K562 (cell line): Measurements from ENCODE around the gene ACTRT2. TPM values are rescaled to one million over a fixed set of nuclear protein-coding genes. Genes with fewer than 3 reads are reported as not detected.

Source experiments
- ATAC-seq: fragments of 200-7000 bp; cut with Tn5 transposase; 3 replicates; pipeline ENCODE4 v1.9.1; 2020; ENCODE audit warnings: moderate library complexity
- BruUV-seq: library from RNA; stranded (reverse); fragments of 400-500 nt; replicated peaks from 2 replicates; lab custom pipeline; 2021; lab: Mats Ljungman, UMichigan
- CTCF ChIA-PET: fragments of 300-600 bp; formaldehyde crosslinking; extraction: SDS; loops from one replicate; lab custom pipeline; 2021; ENCODE audit warnings: low intra/inter-chr PET ratio; lab: Yijun Ruan, JAX
- POLR2A ChIA-PET: fragments of 300-600, 350-650 bp; sonication (Branson Sonifier 250); formaldehyde crosslinking; extraction: SDS; loops from one replicate; lab custom pipeline; 2021; ENCODE audit warnings: antibody characterized with exemption, inconsistent platforms; lab: Yijun Ruan, JAX
- DNase-seq, 4 experiments: peaks; one replicate each; pipeline versions ENCODE4 v3.0.0 to v3.0.0-alpha.2; 2011 to 2018; ENCODE audit warnings: low spot score in 3 of 4, mixed read lengths in 3 of 4; ENCODE audit errors: extremely low read depth in 1 of 4
- FAIRE-seq: peaks from 2 replicates; lab custom pipeline; 2011; peaks lifted over from hg19 to GRCh38; lab: Jason Lieb, UNC
- H2AFZ ChIP-seq: 2 replicates; pipeline ENCODE4 v1.6.0; 2011; ENCODE audit warnings: low read depth, low read length, control low read depth, inconsistent platforms
- H3K27ac ChIP-seq: fragments of 200-600 bp; 3 replicates; pipeline ENCODE4 v1.8.0; 2011; ENCODE audit warnings: low read depth, mild to moderate bottlenecking, control low read depth, inconsistent platforms, low read length, moderate library complexity, mixed read lengths; ENCODE audit errors: extremely low read depth
- H3K27me3 ChIP-seq, 2 experiments: fragments of 300-600 bp in 1 of 2; 2 replicates in 1 of 2; 3 replicates in 1 of 2; pipeline versions ENCODE4 v1.6.0 to v1.8.0; 2011; ENCODE audit warnings: inconsistent platforms in 2 of 2, low read length in 2 of 2, mild to moderate bottlenecking in 1 of 2, mixed read lengths in 1 of 2, moderate library complexity in 1 of 2; ENCODE audit not compliant: control insufficient read depth in 2 of 2, insufficient read depth in 2 of 2
- H3K36me3 ChIP-seq: fragments of 300-600 bp; 3 replicates; pipeline ENCODE4 v1.8.0; 2011; ENCODE audit warnings: mild to moderate bottlenecking, low read length, inconsistent platforms; ENCODE audit not compliant: control insufficient read depth, insufficient read depth
- H3K4me1 ChIP-seq, 2 experiments: fragments of 200-600 bp in 1 of 2; replicated peaks in 1 of 2; 2 replicates in 1 of 2; 3 replicates in 1 of 2; pipeline versions ENCODE4 v1.5.1 to v1.8.0; 2011; ENCODE audit warnings: inconsistent platforms in 2 of 2, low read length in 2 of 2, mild to moderate bottlenecking in 1 of 2, mixed read lengths in 1 of 2, moderate library complexity in 1 of 2; ENCODE audit not compliant: control insufficient read depth in 2 of 2, insufficient read depth in 2 of 2
- H3K4me2 ChIP-seq: 2 replicates; pipeline ENCODE4 v1.6.1; 2011; ENCODE audit warnings: low read length, control low read depth, inconsistent platforms, mixed read lengths; ENCODE audit not compliant: insufficient read depth
- H3K4me3 ChIP-seq: fragments of 200-600 bp; sonication (generic), shearing (Covaris generic); 2 replicates; pipeline ENCODE4 v1.5.1; 2016; ENCODE audit warnings: control low read depth, inconsistent platforms
- H3K79me2 ChIP-seq: fragments of 200-600 bp; 3 replicates; pipeline ENCODE4 v1.8.0; 2011; ENCODE audit warnings: low read length, inconsistent platforms; ENCODE audit not compliant: control insufficient read depth, insufficient read depth
- H3K9ac ChIP-seq, 2 experiments: 2 replicates each; pipeline versions ENCODE4 v1.6.0 to v1.6.1; 2011; ENCODE audit warnings: low read depth in 2 of 2, low read length in 2 of 2, control low read depth in 1 of 2, inconsistent platforms in 1 of 2, mild to moderate bottlenecking in 1 of 2, mixed read lengths in 1 of 2; ENCODE audit not compliant: insufficient read depth in 1 of 2
- H3K9me1 ChIP-seq: one replicate; pipeline ENCODE4 v1.6.0; 2011; ENCODE audit warnings: inconsistent platforms, mild to moderate bottlenecking, low read length, moderate library complexity; ENCODE audit not compliant: control insufficient read depth, insufficient read depth
- H3K9me3 ChIP-seq: replicated peaks from 2 replicates; pipeline ENCODE4 v1.5.1; 2011; ENCODE audit warnings: low read depth, low read length, inconsistent platforms; ENCODE audit not compliant: control insufficient read depth, insufficient read depth
- H4K20me1 ChIP-seq: replicated peaks from 2 replicates; pipeline ENCODE4 v1.6.1; 2011; ENCODE audit warnings: low read length, inconsistent platforms, mixed read lengths; ENCODE audit not compliant: control insufficient read depth, insufficient read depth
- BCOR ChIP-seq: fragments of 450-650 bp; IDR thresholded peaks from 2 replicates; pipeline ENCODE4 v1.6.1; 2016
- GTF2A2 ChIP-seq: IDR thresholded peaks from 2 replicates; pipeline ENCODE4 v1.6.1; 2016; ENCODE audit warnings: mild to moderate bottlenecking, missing genetic modification characterization, missing compliant biosample characterization
- PREB ChIP-seq: sonication (generic); formaldehyde crosslinking; IDR thresholded peaks from 2 replicates; pipeline ENCODE4 v1.8.1; 2023; ENCODE audit warnings: mild to moderate bottlenecking, missing genetic modification reagents
- SRSF1 ChIP-seq: fragments of 200-400 bp; formaldehyde crosslinking; IDR thresholded peaks from 2 replicates; pipeline ENCODE4 v1.6.1; 2017; ENCODE audit warnings: mild to moderate bottlenecking, low read depth, low read length, moderate library complexity
- TAF1 ChIP-seq: IDR thresholded peaks from 2 replicates; pipeline ENCODE4 v1.6.1; 2011; ENCODE audit warnings: mild to moderate bottlenecking, low read length, moderate library complexity; ENCODE audit not compliant: insufficient read depth, control insufficient read depth, severe bottlenecking; ENCODE audit errors: extremely low read depth
- TAF9B ChIP-seq: fragments of 450-650 bp; IDR thresholded peaks from 2 replicates; pipeline ENCODE4 v1.6.1; 2018; ENCODE audit warnings: mild to moderate bottlenecking; ENCODE audit not compliant: partially characterized antibody
- ZNF696 ChIP-seq: fragments of 250-450 bp; sonication (Bioruptor Pico); conservative IDR thresholded peaks from 2 replicates; pipeline ENCODE4 v1.4.0; 2020; ENCODE audit warnings: mild to moderate bottlenecking, moderate library complexity
- ZNF77 ChIP-seq: fragments of 250-450 bp; sonication (Bioruptor Pico); IDR thresholded peaks from 2 replicates; pipeline ENCODE4 v1.5.0; 2020
- WGBS: fragments of 100-300 bp; shearing (Covaris generic); methylation state at CpG from one replicate; pipeline ENCODE4 v1.1.6; 2016; ENCODE audit warnings: low coverage, mixed read lengths; ENCODE audit not compliant: insufficient coverage; ENCODE audit errors: missing lambda C conversion rate; 5-methylcytosine and 5-hydroxymethylcytosine counted together
- in situ Hi-C: fragments of 300-500 bp; cut with MboI; formaldehyde crosslinking; loops from 4 replicates; pipeline ENCODE4 v1.15.0; 2018; ENCODE audit warnings: inconsistent platforms, mixed read lengths
- intact Hi-C: fragments of 100-400 bp; cut with micrococcal nuclease; formaldehyde crosslinking; loops from 2 replicates; pipeline ENCODE4 v1.14.2; 2022
- polyA plus RNA-seq, 8 experiments: library from polyadenylated mRNA; depleted of rRNA in 4 of 8; stranded (reverse) in 5 of 8; unstranded in 3 of 8; fragments of >200 nt; fragmentation: Nextera tagmentation in 2 of 8; fragmentation: Illumina TruSeq in 1 of 8; extraction: Ambion mirVana in 2 of 8; extraction: Trizol in 1 of 8; gene quantifications; 2 replicates each; pipeline versions ENCODE4 v1.2.1 to v1.2.3, GENCODE V29; 2011 to 2014; ENCODE audit warnings: inconsistent platforms in 1 of 8, missing spikeins in 1 of 8
- total RNA-seq, 7 experiments: library from RNA; depleted of rRNA in 6 of 7; stranded (reverse); fragments of >200 nt in 6 of 7; fragmentation: Illumina TruSeq in 2 of 7; extraction: Trizol in 2 of 7; gene quantifications; 2 replicates each; pipeline versions ENCODE4 v1.2.1 to v1.2.3, GENCODE V29; 2011 to 2021; ENCODE audit warnings: low replicate concordance in 1 of 7
- TF ChIP-seq, protein P1 (sequence below): sonication (generic); formaldehyde crosslinking; IDR thresholded peaks from 2 replicates; pipeline ENCODE4 v1.8.1; 2023; ENCODE audit warnings: missing genetic modification reagents, mild to moderate bottlenecking, borderline replicate concordance
- TF ChIP-seq, protein P2 (sequence below): fragments of 450-650 bp; IDR thresholded peaks from 2 replicates; pipeline ENCODE4 v1.6.1; 2017; ENCODE audit warnings: mild to moderate bottlenecking, moderate library complexity

The ACTRT2 gene
- total and polyA plus RNA-seq, 9 of the 15 experiments (the other 6 are each of a cell fraction or from before 2014, with no cell fraction given) = not detected

DNA sequence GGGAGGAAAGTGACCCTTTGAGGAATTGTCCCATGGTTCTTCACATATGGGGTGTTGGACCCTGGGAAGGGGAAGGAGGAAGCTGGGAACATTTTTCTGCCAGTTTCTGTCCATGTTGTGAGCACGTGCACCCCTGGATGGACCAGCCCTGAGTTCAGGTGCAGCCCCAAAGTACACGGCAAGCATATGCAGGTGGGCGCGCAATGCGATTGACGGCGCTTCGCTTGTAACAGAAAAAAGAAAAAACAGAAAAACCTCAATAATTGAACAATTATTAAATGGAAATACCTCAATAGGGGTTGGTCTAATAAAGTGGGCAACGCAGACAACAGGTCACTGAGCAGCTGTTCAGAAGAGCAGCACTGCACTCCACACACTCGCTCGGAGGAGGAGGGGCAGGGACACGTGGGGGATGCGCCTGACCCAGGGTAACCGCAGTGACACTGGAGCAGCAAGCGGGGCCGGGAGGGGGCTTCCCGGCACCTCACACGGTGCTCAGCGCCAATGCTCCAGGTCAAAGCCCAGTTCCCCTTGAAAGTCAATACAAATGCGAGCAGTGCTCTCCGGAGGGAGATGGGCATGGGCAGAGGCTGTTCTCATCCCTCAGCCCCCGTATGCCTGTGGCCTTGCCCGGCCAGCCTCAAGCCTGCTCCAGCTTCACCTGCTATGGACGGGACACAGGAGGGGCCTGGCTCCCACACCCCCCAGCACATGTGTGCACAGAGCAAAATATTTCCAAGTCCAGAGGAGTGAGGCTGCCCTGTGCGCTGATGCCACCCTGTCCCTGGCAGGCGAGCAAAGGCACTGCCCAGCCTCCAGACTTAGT lies 6.6 kb upstream of the ACTRT2 start:
- Histone ChIP-seq H3K9ac (no peak overlapping the region), H3K36me3 (no peaks in the 10 kb centered on the region), H2AFZ (no peak overlapping the region), H3K9me3 (no peaks in the 10 kb centered on the region), H4K20me1 (0 out of 2 replicates have a peak, but pooled peaks cover 4% of the 10 kb centered on the region), H3K27me3 (peaks cover 0 to 39% of the 10 kb centered on the region in 2 experiments; a peak in 2 of 5 replicates), H3K9me1 (no peaks in the 10 kb centered on the region), H3K27ac (no peak overlapping the region), H3K4me1 (0 out of 5 replicates have a peak, but pooled peaks cover 0 to 5% of the 10 kb centered on the region in 2 experiments), H3K79me2 (no peaks in the 10 kb centered on the region), H3K4me2 (no peak overlapping the region), H3K4me3 (no peak overlapping the region)
- BruUV-seq = no TSS peak
- DNase-seq (no peak), ATAC-seq (no peak), FAIRE-seq (no peak)
- ChIA-PET POLR2A (no interaction called here), CTCF (no interaction called here)
- in situ Hi-C loops (no loop called here), intact Hi-C loops (loop anchor here (5.0 kb wide), 1 partner anchor 268 kb away; no protein-coding TSS in a partner anchor)
- 10% methylated on average over 26 of the region's 26 CpGs for WGBS
- TF ChIP-seq SRSF1 (no peak), TAF9B (no peak), TAF1 (no peak), ZNF696 (CRISPR knock-in tag) (no peak), BCOR (no peak), GTF2A2 (tag) (no peak), ZNF77 (no peak), PREB (CRISPR knock-in tag) (no peak)
- TF ChIP-seq, protein P1, sequence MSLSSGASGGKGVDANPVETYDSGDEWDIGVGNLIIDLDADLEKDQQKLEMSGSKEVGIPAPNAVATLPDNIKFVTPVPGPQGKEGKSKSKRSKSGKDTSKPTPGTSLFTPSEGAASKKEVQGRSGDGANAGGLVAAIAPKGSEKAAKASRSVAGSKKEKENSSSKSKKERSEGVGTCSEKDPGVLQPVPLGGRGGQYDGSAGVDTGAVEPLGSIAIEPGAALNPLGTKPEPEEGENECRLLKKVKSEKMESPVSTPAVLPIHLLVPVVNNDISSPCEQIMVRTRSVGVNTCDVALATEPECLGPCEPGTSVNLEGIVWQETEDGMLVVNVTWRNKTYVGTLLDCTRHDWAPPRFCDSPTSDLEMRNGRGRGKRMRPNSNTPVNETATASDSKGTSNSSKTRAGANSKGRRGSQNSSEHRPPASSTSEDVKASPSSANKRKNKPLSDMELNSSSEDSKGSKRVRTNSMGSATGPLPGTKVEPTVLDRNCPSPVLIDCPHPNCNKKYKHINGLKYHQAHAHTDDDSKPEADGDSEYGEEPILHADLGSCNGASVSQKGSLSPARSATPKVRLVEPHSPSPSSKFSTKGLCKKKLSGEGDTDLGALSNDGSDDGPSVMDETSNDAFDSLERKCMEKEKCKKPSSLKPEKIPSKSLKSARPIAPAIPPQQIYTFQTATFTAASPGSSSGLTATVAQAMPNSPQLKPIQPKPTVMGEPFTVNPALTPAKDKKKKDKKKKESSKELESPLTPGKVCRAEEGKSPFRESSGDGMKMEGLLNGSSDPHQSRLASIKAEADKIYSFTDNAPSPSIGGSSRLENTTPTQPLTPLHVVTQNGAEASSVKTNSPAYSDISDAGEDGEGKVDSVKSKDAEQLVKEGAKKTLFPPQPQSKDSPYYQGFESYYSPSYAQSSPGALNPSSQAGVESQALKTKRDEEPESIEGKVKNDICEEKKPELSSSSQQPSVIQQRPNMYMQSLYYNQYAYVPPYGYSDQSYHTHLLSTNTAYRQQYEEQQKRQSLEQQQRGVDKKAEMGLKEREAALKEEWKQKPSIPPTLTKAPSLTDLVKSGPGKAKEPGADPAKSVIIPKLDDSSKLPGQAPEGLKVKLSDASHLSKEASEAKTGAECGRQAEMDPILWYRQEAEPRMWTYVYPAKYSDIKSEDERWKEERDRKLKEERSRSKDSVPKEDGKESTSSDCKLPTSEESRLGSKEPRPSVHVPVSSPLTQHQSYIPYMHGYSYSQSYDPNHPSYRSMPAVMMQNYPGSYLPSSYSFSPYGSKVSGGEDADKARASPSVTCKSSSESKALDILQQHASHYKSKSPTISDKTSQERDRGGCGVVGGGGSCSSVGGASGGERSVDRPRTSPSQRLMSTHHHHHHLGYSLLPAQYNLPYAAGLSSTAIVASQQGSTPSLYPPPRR (CRISPR knock-in tag) = no peak
- TF ChIP-seq, protein P2, sequence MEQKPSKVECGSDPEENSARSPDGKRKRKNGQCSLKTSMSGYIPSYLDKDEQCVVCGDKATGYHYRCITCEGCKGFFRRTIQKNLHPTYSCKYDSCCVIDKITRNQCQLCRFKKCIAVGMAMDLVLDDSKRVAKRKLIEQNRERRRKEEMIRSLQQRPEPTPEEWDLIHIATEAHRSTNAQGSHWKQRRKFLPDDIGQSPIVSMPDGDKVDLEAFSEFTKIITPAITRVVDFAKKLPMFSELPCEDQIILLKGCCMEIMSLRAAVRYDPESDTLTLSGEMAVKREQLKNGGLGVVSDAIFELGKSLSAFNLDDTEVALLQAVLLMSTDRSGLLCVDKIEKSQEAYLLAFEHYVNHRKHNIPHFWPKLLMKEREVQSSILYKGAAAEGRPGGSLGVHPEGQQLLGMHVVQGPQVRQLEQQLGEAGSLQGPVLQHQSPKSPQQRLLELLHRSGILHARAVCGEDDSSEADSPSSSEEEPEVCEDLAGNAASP = no peak
